ACC112 (cell line): Measurements from ENCODE around the gene AKAP13.

Experiments
- H2AFZ ChIP-seq: fragments of 200-600 bp; sonication (generic); one replicate; pipeline ENCODE4 v1.6.0; 2017; ENCODE audit warnings: antibody characterized with exemption, low read length; ENCODE audit not compliant: unreplicated experiment
- H3K27ac ChIP-seq: fragments of 200-600 bp; sonication (generic); 2 replicates; pipeline ENCODE4 v1.5.1; 2014; ENCODE audit warnings: low read depth, mild to moderate bottlenecking, antibody characterized with exemption, low read length, moderate library complexity
- H3K27me3 ChIP-seq: fragments of 200-600 bp; sonication (generic); 2 replicates; pipeline ENCODE4 v1.6.1; 2014; ENCODE audit warnings: mild to moderate bottlenecking, antibody characterized with exemption, low read length, moderate library complexity, mixed read lengths; ENCODE audit not compliant: insufficient read depth
- H3K36me3 ChIP-seq: fragments of 200-600 bp; sonication (generic); 2 replicates; pipeline ENCODE4 v1.6.1; 2016; ENCODE audit warnings: mild to moderate bottlenecking, antibody characterized with exemption, low read length, moderate library complexity, mixed read lengths; ENCODE audit not compliant: insufficient read depth
- H3K4me1 ChIP-seq: fragments of 200-600 bp; sonication (generic); one replicate; pipeline ENCODE4 v1.6.1; 2016; ENCODE audit warnings: low read length, mixed read lengths; ENCODE audit not compliant: insufficient read depth, unreplicated experiment, control insufficient read depth
- H3K4me3 ChIP-seq: fragments of 200-600 bp; sonication (generic); 2 replicates; pipeline ENCODE4 v1.5.1; 2014; ENCODE audit warnings: mild to moderate bottlenecking, low read depth, low read length
- H3K79me2 ChIP-seq: fragments of 200-600 bp; sonication (generic); one replicate; pipeline ENCODE4 v1.6.0; 2016; ENCODE audit warnings: low read length; ENCODE audit not compliant: control insufficient read depth, unreplicated experiment, insufficient read depth

AKAP13 gene

GRCh38 chr15:85563731-85564130 is 183.3 kb downstream of the AKAP13 start:
- H3K27ac ChIP-seq: no peak overlapping the region
- H3K79me2 ChIP-seq: no peaks in the 10 kb centered on the region
- H3K4me3 ChIP-seq: no peak overlapping the region
- no peaks in the 10 kb centered on the region for H3K36me3 ChIP-seq
- H2AFZ ChIP-seq: no peak overlapping the region
- no peaks in the 10 kb centered on the region for H3K27me3 ChIP-seq
- peaks cover 3% of the 10 kb centered on the region for H3K4me1 ChIP-seq

DNA sequence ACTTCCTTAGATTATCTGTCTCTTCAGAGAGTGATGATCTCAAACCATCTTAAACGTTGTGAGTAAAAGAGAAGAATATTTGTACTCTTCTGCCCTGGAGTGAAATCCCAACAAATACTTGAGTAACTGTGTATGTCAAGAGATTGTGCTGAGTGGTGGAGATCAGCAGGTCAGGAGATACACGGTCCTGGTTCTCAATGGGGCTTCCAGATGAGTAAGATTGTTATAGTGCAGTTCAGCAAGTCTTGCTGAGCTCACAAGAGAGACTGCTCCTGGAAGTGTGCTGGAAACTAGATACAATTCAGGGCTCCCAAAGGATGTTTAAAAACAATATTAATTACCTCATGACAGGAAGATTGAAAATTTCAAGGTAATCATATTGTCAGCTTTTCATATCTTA is 184.3 kb downstream of the AKAP13 start:
- no peaks in the 10 kb centered on the region for H3K36me3 ChIP-seq
- no peak overlapping the region for H3K4me3 ChIP-seq
- no peak overlapping the region for H3K27ac ChIP-seq
- H3K4me1 ChIP-seq: peaks cover 3% of the 10 kb centered on the region
- H3K27me3 ChIP-seq: no peaks in the 10 kb centered on the region
- H3K79me2 ChIP-seq: no peaks in the 10 kb centered on the region
- H2AFZ ChIP-seq: no peak overlapping the region

- no peaks in the 10 kb centered on the region for H3K36me3 ChIP-seq
- H2AFZ ChIP-seq: no peak overlapping the region
- no peak overlapping the region for H3K27ac ChIP-seq
- no peaks in the 10 kb centered on the region for H3K4me1 ChIP-seq
- no peak overlapping the region for H3K4me3 ChIP-seq
- no peaks in the 10 kb centered on the region for H3K79me2 ChIP-seq
- no peaks in the 10 kb centered on the region for H3K27me3 ChIP-seq
Observed at GRCh38 chr15:85568261-85568808, 187.9 kb downstream of the AKAP13 start.

GRCh38 chr15:85570336-85570735 is 189.9 kb downstream of the AKAP13 start:
- Histone ChIP-seq H3K4me3 (no peak overlapping the region), H3K27ac (no peak overlapping the region), H3K4me1 (no peaks in the 10 kb centered on the region), H2AFZ (no peak overlapping the region), H3K36me3 (no peaks in the 10 kb centered on the region), H3K27me3 (no peaks in the 10 kb centered on the region), H3K79me2 (peaks cover 2% of the 10 kb centered on the region)

DNA sequence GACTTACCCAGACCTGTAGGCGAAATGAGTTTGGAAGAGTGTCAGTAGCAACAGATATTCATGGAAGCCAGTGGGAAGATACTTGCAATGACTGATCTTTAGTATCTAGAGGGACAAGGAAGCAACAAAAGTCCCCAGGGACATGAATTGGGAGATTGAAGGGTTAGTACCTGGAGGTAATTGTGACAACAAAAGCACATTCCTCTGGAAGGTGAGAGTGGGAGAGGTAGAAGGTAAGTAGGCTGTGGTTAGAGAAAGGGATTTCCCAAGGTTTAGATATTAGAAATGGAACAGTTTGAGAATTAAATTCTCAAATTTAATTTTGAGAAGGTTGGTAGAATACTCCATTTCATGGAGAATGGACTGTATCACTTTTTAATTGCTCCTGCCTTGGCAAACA is 191.4 kb downstream of the AKAP13 start:
- H3K36me3 ChIP-seq: no peaks in the 10 kb centered on the region; the same call in 1 of the 2 replicates
- no peaks in the 10 kb centered on the region for H3K4me1 ChIP-seq
- peaks cover 2% of the 10 kb centered on the region for H3K79me2 ChIP-seq

DNA sequence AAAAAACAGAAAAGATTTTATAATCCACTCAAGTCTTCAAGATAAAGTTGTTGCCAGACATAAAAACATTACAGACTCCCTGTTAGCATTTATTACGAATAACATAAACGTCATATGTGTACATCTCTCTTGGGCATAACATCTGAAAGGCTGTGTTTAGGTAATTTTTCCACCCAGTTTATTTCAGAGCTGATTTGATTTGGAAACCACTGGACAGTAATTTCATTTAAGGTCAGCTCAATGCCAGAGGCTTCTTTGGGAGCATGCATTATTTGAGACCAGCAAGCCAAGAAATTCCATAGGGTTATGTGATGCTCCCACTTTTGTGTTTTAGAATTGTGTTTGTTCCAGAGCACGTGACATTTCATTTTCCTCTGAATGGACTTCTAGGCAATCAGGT is 196.0 kb downstream of the AKAP13 start:
- peaks cover 22% of the 10 kb centered on the region for H3K36me3 ChIP-seq
- no peak overlapping the region for H2AFZ ChIP-seq
- no peak overlapping the region for H3K27ac ChIP-seq
- peaks cover 11% of the 10 kb centered on the region for H3K4me1 ChIP-seq
- no peak overlapping the region for H3K4me3 ChIP-seq
- no peaks in the 10 kb centered on the region for H3K27me3 ChIP-seq
- peaks cover 2% of the 10 kb centered on the region for H3K79me2 ChIP-seq

More for the DNA sequence above, 191.4 kb downstream of the AKAP13 start:
- Histone ChIP-seq H2AFZ (no peak overlapping the region), H3K27ac (no peak overlapping the region), H3K27me3 (no peaks in the 10 kb centered on the region), H3K4me3 (no peak overlapping the region)

DNA sequence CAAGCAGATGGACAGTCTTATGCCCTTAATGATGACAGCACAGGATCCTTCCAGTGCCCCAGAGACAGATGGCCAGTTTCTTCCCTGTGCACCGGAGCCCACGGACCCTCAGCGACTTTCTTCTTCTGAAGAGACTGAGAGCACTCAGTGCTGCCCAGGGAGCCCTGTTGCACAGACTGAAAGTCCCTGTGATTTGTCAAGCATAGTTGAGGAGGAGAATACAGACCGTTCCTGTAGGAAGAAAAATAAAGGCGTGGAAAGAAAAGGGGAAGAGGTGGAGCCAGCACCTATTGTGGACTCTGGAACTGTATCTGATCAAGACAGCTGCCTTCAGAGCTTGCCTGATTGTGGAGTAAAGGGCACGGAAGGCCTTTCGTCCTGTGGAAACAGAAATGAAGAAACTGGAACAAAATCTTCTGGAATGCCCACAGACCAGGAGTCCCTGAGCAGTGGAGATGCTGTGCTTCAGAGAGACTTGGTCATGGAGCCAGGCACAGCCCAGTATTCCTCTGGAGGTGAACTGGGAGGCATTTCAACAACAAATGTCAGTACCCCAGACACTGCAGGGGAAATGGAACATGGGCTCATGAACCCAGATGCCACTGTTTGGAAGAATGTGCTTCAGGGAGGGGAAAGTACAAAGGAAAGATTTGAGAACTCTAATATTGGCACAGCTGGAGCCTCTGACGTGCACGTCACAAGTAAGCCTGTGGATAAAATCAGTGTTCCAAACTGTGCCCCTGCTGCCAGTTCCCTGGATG is 198.7 kb downstream of the AKAP13 start:
- H3K27me3 ChIP-seq: no peaks in the 10 kb centered on the region
- no peak overlapping the region for H3K27ac ChIP-seq
- H3K4me1 ChIP-seq: peaks cover 19% of the 10 kb centered on the region
- H3K36me3 ChIP-seq: peaks cover 27% of the 10 kb centered on the region
- H3K79me2 ChIP-seq: peaks cover 14% of the 10 kb centered on the region
- no peak overlapping the region for H2AFZ ChIP-seq
- H3K4me3 ChIP-seq: no peak overlapping the region

GRCh38 chr15:85579957-85580694 is 199.7 kb downstream of the AKAP13 start:
- Histone ChIP-seq H2AFZ (no peak overlapping the region), H3K27ac (peak overlapping the region; percentile 44), H3K4me1 (peaks cover 22% of the 10 kb centered on the region)

GRCh38 chr15:85580879-85581278 is 200.5 kb downstream of the AKAP13 start:
- H3K27ac ChIP-seq: 0 out of 2 replicates have a peak overlapping the region, but pooled peaks have one; percentile 12
- peaks cover 27% of the 10 kb centered on the region for H3K36me3 ChIP-seq
- H3K27me3 ChIP-seq: no peaks in the 10 kb centered on the region
- H2AFZ ChIP-seq: no peak overlapping the region
- no peak overlapping the region for H3K4me3 ChIP-seq
- peaks cover 22% of the 10 kb centered on the region for H3K4me1 ChIP-seq
- peaks cover 19% of the 10 kb centered on the region for H3K79me2 ChIP-seq

More at GRCh38 chr15:85579957-85580694, 199.7 kb downstream of the AKAP13 start:
- Histone ChIP-seq H3K4me3 (no peak overlapping the region), H3K27me3 (no peaks in the 10 kb centered on the region), H3K79me2 (peaks cover 19% of the 10 kb centered on the region), H3K36me3 (peaks cover 27% of the 10 kb centered on the region)

DNA sequence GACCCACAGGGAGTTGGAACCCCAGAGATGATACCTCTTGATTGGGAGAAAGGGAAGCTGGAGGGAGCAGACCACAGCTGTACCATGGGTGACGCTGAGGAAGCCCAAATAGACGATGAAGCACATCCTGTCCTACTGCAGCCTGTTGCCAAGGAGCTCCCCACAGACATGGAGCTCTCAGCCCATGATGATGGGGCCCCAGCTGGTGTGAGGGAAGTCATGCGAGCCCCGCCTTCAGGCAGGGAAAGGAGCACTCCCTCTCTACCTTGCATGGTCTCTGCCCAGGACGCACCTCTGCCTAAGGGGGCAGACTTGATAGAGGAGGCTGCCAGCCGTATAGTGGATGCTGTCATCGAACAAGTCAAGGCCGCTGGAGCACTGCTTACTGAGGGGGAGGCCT is 201.1 kb downstream of the AKAP13 start:
- Histone ChIP-seq H3K27me3 (no peaks in the 10 kb centered on the region), H3K36me3 (peaks cover 27% of the 10 kb centered on the region), H3K79me2 (peaks cover 19% of the 10 kb centered on the region), H3K4me1 (peaks cover 22% of the 10 kb centered on the region), H3K4me3 (no peak overlapping the region), H3K27ac (no peak overlapping the region), H2AFZ (no peak overlapping the region)
